GM10266 (cell line): ENCODE measurements around the gene FAM53A.

Experiments used
- DNase-seq: peaks from one replicate; pipeline ENCODE4 v3.0.0; 2012; ENCODE audit errors: extremely low spot score
- CTCF ChIP-seq: IDR thresholded peaks from 2 replicates; pipeline ENCODE4 v1.5.1; 2012; ENCODE audit warnings: mild to moderate bottlenecking, low read depth; ENCODE audit not compliant: control insufficient read depth, insufficient read depth; ENCODE audit errors: missing control alignments

FAM53A gene

DNA sequence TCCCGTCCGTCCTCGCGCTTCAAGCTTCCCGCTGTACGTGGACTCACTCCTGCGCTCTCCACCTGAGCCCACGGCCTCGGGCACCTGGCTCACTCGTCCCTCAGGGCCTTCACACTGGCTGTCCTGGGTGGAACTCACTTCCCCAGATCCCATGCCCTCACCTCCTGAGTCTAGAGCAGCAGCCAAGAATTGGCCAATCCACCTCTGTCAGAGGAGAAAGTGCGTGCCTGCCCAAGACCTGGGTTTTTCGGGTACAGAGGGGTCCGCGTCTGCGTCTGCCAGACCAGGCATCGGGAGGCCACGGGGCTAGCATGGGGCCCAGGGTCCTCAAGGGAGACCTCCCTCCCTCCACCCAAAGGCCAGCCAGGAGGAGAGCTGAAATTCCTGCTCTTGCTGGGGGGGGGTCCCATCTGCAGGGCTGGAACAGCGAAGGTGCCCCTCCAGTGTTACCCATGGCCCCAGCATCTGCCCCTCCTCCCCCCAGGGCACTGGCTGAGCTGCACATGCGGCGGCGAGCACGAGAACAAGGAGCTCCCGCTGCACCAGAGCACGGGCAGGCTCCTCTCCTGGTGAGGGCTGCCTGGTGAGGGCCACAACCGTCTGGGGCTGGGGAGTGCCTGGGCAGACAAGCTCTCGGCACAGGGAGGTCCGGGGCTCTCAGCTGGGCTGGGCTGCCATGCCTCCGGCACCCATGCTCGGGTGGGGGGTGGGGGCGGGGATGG is 47.5 kb downstream of the FAM53A start:
- TF ChIP-seq CTCF = no peak
- no peak for DNase-seq

DNA sequence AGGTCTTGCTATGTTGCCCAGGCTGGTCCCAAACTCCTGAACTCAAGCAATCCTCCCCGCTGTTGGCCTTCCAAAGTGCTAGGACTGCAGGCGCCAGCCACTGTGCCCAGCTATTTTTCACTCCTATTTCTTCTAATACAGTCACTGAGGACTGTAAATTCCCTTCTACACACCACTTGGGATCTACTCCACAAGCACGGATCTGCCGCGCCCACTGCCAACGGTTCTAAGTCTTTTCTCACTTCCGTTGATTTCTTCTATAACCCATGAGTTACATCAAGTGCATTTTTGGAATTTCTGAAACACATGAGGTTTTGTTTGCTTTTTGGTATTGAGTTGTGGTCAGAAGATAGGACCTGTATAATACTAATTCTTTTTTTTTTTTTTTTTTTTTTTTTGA is 48.6 kb downstream of the FAM53A start:
- TF ChIP-seq CTCF = no peak
- DNase-seq = no peak

GRCh38 chr4:1633993-1634392 is 50.1 kb downstream of the FAM53A start:
- DNase-seq = no peak
- TF ChIP-seq CTCF = no peak

DNA sequence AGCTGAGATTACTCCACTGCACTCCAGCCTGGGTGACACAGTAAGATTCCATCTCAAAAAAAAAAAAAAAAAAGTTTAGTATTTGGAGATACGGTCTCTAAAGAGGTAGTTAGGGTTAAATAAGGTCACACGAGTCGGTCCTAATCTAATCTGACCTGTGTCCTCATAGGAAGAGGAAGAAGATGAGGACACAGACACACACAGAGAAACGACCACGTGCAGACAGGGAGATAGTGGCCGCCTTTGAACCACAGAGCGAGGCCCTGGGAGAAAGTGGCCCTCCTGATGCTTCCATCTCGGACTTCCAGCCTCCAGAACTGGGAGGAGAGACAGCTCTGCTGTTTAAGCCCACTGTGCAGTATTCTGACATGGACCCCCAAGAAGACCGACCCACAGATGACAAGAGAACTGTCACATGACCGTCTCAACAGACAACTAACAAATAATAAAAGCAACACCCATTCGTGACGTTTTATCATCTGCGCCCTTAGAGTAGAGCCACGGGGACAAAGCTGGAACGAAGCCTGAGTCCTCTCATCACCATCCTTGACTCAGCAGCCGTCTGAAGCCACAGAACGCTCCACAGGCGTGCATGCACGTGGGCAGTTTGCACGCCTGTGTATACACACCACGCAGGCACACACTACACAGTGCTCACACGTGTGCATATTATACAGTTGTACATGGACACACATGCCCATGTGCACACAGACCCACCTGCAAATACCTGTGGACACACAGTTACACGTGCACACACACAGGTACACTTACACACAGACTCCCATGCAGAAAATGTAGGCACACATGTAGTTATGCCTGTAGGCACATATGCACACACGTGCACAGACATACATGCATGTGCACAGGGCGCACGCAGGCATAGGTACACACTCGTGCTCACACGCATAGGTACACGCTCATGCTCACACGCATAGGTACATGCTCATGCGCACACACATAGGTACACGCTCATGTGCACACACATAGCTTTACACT is 51.7 kb downstream of the FAM53A start:
- no peak for DNase-seq
- no peak for TF ChIP-seq CTCF

DNA sequence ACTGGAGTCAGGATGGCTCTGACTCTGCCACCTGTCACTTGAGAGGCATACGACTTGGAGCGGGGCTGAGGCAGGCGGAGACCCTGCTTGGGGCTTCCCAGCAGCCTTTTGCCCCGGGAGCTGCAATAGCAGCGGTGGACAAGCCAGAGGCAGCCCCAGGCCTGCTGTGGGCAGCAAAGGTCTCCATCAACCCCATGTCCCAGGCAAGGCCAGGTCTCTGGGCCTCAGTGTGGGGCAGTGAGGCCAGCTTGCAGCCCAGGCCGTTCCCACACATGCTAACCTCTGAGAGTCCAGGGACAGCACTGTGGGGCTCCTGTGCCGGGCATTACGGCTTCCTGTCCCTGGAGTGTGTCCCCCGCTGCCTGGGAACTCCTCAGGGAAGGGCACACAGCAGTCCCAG is 53.0 kb downstream of the FAM53A start:
- no peak for DNase-seq
- no peak for TF ChIP-seq CTCF

DNA sequence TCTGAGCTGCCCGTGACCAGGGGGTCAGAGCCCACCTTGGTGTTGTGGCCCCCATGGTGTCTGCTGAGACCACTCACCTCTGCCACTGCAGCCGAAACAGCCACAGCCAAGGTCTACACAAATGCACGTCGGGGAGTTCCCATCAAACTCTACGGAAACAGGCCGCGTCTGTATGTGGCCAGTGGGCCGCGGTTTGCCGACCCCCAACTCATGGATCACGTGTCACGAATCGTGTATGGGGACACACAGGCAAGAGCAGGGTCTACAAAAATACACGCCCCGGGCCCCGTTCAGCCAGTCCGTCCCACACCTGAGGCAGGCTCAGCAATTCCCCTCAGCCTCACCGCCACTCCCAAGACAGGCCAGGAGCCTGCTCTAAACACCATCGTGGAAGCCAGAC is 53.8 kb downstream of the FAM53A start:
- no peak for TF ChIP-seq CTCF
- DNase-seq = no peak

DNA sequence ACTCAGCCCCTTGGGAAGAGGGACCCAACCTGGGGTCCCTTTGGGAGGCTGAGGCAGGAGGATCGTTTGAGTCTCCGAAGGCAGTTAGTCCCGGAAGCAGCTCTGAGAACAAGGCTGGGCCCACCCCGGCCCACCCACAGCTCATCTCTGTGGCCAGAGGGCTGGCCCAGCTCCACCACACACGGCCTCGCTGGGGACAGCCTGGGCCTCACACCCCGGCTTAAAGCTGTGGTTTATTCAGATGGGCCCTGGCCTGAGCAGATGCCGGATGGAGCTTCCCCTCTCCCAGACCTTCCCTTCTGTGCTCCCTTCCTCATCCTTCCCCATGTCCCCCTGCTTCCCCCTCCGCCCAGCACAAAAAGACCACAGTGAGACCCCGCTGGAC is 54.4 kb downstream of the FAM53A start:
- DNase-seq = no peak
- no peak for TF ChIP-seq CTCF
